Activated CD8-positive, alpha-beta T cell treated with anti-CD3 and anti-CD28 coated beads for 36 hours (primary cell): ENCODE results near the gene MGRN1. TPM values are rescaled to one million over a fixed set of nuclear protein-coding genes. Genes with fewer than 3 reads are reported as not detected.

ENCODE experiments used
- ATAC-seq: fragments of 200-7000 bp; cut with Tn5 transposase; one replicate; pipeline ENCODE4 v1.10.0; 2021; ENCODE audit warnings: mild to moderate bottlenecking, moderate library complexity
- CTCF ChIA-PET: fragments of 350-600 bp; sonication (Branson Sonifier 250); formaldehyde crosslinking; loops from one replicate; lab custom pipeline; 2021; ENCODE audit warnings: antibody characterized with exemption; lab: Charles Lee
- POLR2A ChIA-PET: fragments of 350-600 bp; sonication (Branson Sonifier 250); formaldehyde crosslinking; loops from one replicate; lab custom pipeline; 2021; ENCODE audit warnings: antibody characterized with exemption; lab: Charles Lee
- DNase-seq: peaks from one replicate; pipeline ENCODE4 v3.0.0-alpha.2; 2020
- H3K27ac Mint-ChIP-seq: one replicate; pipeline ENCODE4 v1.8.0; 2021; ENCODE audit warnings: mild to moderate bottlenecking, mixed read lengths
- H3K27me3 Mint-ChIP-seq: one replicate; pipeline ENCODE4 v1.8.0; 2021; ENCODE audit warnings: mixed read lengths
- H3K36me3 Mint-ChIP-seq: one replicate; pipeline ENCODE4 v1.8.0; 2021; ENCODE audit warnings: low read depth, mixed read lengths
- H3K4me1 Mint-ChIP-seq: one replicate; pipeline ENCODE4 v1.8.0; 2021; ENCODE audit warnings: low read depth, mixed read lengths
- H3K4me3 Mint-ChIP-seq: one replicate; pipeline ENCODE4 v1.8.0; 2021; ENCODE audit warnings: mild to moderate bottlenecking, moderate library complexity, mixed read lengths
- H3K9me3 Mint-ChIP-seq: one replicate; pipeline ENCODE4 v1.8.0; 2021; ENCODE audit warnings: mixed read lengths
- CTCF ChIP-seq: fragments of 200-600 bp; IDR thresholded peaks from one replicate; pipeline ENCODE4 v1.8.0; 2022; ENCODE audit warnings: antibody characterized with exemption, mild to moderate bottlenecking
- intact Hi-C: fragments of 100-400 bp; cut with micrococcal nuclease; formaldehyde crosslinking; loops from one replicate; pipeline ENCODE4 v1.10.0; 2022
- total RNA-seq, 2 experiments: library from RNA; stranded (reverse); gene quantifications; one replicate each; pipeline ENCODE4 v1.2.3, GENCODE V29; 2021

The MGRN1 gene
- total RNA-seq, 2 experiments from 2014 or later, result 67.6 to 70.8 TPM

GRCh38 chr16:4623593-4623992 lies 1.0 kb upstream of the MGRN1 start:
- Mint-ChIP-seq H3K4me1 (peaks cover 40% of the 10 kb centered on the region), H3K27me3 (no peaks in the 10 kb centered on the region)
- intact Hi-C loops, result no loop called here

GRCh38 chr16:4624827-4625559 lies 367 bp downstream of the MGRN1 start:
- POLR2A ChIA-PET, result interaction anchor here (0.9 to 2.3 kb wide), 10 partner anchors 9 to 119 kb away, joined by 3 to 16 read pairs (median 4); partner anchors contain the start of gene NUDT16L1
- intact Hi-C loops, result no loop called here
- H3K4me3 Mint-ChIP-seq, result peak overlapping the region; percentile 99
- H3K9me3 Mint-ChIP-seq, result no peaks in the 10 kb centered on the region
- no peak for TF ChIP-seq CTCF
- ATAC-seq (peak; percentile 65), DNase-seq (peak; percentile 94)
- CTCF ChIA-PET, result interaction anchor here (0.6 to 3.4 kb wide), 24 partner anchors 8 to 409 kb away, joined by 3 to 23 read pairs (median 4); partner anchors contain the start of genes ANKS3, DNAAF8, HMOX2 and NAGPA
- H3K27ac Mint-ChIP-seq, result peak overlapping the region; percentile 98
- H3K27me3 Mint-ChIP-seq, result no peaks in the 10 kb centered on the region
- peaks cover 20% of the 10 kb centered on the region for H3K36me3 Mint-ChIP-seq
- peaks cover 37% of the 10 kb centered on the region for H3K4me1 Mint-ChIP-seq

More at GRCh38 chr16:4623593-4623992, 1.0 kb upstream of the MGRN1 start:
- Mint-ChIP-seq H3K4me3 (peak overlapping the region; percentile 99), H3K27ac (peak overlapping the region; percentile 97), H3K36me3 (peaks cover 16% of the 10 kb centered on the region), H3K9me3 (no peaks in the 10 kb centered on the region)
- CTCF ChIA-PET, result interaction anchor here (1.0 to 3.4 kb wide), 26 partner anchors 7 to 208 kb away, joined by 3 to 23 read pairs (median 4); partner anchors contain the start of genes ANKS3, CORO7 and DNAAF8
- DNase-seq (no peak), ATAC-seq (no peak)
- no peak for TF ChIP-seq CTCF
- POLR2A ChIA-PET, result interaction anchor here (0.6 to 2.1 kb wide), 6 partner anchors 22 to 130 kb away, joined by 3 to 6 read pairs (median 4); no protein-coding TSS in a partner anchor

- Mint-ChIP-seq H3K27me3 (no peaks in the 10 kb centered on the region), H3K9me3 (no peaks in the 10 kb centered on the region), H3K4me3 (peak overlapping the region; percentile 99), H3K4me1 (peaks cover 37% of the 10 kb centered on the region), H3K36me3 (peaks cover 20% of the 10 kb centered on the region), H3K27ac (peak overlapping the region; percentile 98)
- ATAC-seq (no peak), DNase-seq (no peak)
- CTCF ChIA-PET, result interaction anchor here (1.3 to 3.4 kb wide), 5 partner anchors 9 to 119 kb away, joined by 6 to 23 read pairs (median 12); partner anchors contain the start of genes ANKS3 and DNAAF8
- no peak for TF ChIP-seq CTCF
- POLR2A ChIA-PET, result interaction anchor here (0.9 to 2.3 kb wide), 10 partner anchors 9 to 119 kb away, joined by 3 to 16 read pairs (median 4); partner anchors contain the start of gene NUDT16L1
- intact Hi-C loops, result no loop called here
Observed at GRCh38 chr16:4625560-4626159, 1.0 kb downstream of the MGRN1 start.

GRCh38 chr16:4626396-4626795 lies 1.8 kb downstream of the MGRN1 start:
- H3K27me3 Mint-ChIP-seq, result no peaks in the 10 kb centered on the region
- POLR2A ChIA-PET, result interaction anchor here (0.8 to 2.3 kb wide), 7 partner anchors 10 to 125 kb away, joined by 3 to 16 read pairs (median 4); partner anchors contain the start of gene NUDT16L1

More at GRCh38 chr16:4626396-4626795, 1.8 kb downstream of the MGRN1 start:
- intact Hi-C loops, result no loop called here
- TF ChIP-seq CTCF, result no peak
- Mint-ChIP-seq H3K36me3 (peaks cover 28% of the 10 kb centered on the region), H3K4me3 (peak overlapping the region; percentile 99), H3K27ac (peak overlapping the region; percentile 98), H3K4me1 (peaks cover 41% of the 10 kb centered on the region), H3K9me3 (peaks cover 4% of the 10 kb centered on the region)
- no peak for DNase-seq
- ATAC-seq, result no peak
- CTCF ChIA-PET, result interaction anchor here (0.9 to 3.4 kb wide), 6 partner anchors 10 to 223 kb away, joined by 3 to 23 read pairs (median 6); partner anchors contain the start of genes ANKS3 and DNAAF8
